Stimulated activated CD4-positive, alpha-beta T cell treated with anti-CD3 and anti-CD28 coated beads, Interleukin-4, amount 100 ng/mL, for 4 hours (primary cell): Measurements from ENCODE around the gene LRP8.

Source experiments
- DNase-seq, 2 experiments: peaks; one replicate each; pipeline ENCODE4 v3.0.0-alpha.2; 2020

The LRP8 gene

DNA sequence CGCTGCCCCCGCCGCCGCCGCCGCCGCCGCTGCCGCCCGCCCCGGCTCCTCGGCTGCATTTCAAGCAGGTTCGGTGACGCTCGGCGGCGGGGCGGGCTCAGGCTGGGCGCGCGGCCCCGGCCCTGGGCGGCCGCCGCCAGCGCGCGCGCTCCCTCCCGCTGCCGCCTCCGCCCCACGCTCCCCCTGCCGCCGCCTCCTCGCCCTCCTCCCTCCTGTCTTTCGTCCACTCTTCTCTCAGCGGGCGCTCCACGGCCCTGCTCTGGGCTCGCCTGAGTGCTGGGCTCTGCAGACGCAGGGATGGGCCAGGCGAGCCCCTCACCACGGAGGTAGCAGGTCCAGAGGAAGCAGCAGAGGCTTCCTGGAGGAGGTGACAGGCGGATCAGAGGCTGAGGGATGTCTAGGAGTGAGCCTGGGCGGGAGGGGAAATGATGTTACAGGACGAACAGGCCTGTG is at the start of gene LRP8:
TSS of gene LRP8 (minus strand) at position 62 of the 453 bp plus-strand sequence. CDS start 158 bp downstream, outside the sequence.
- peak; percentile 78 to 86 for DNase-seq

DNA sequence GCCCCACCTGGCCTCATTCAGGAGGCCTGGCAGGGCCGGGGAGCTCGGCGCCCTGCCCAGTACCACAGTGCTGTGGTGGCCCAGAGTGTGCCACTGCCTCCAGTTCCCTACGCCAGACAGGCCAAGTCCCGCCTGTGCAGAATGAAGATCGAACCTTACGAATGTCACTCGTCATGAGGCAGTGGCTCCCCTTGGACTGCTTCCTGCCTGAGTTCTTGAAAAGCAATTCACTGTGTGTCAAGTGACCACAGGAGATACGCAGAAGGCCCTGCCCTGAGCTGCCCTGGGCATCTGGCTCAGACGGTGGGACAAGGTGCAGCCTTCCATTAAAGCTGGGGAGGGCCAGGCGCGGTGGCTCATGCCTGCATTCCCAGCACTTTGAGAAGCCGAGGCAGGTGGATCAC is 49.6 kb upstream of the LRP8 start:
- no peak for DNase-seq

- DNase-seq: no peak
Measured at GRCh38 chr1:53376742-53377437, 49.0 kb upstream of the LRP8 start.

- DNase-seq: no peak
Measured at GRCh38 chr1:53376041-53376461, 48.2 kb upstream of the LRP8 start.

GRCh38 chr1:53375440-53375839 is 47.6 kb upstream of the LRP8 start:
- DNase-seq: no peak

GRCh38 chr1:53373246-53373645 is 45.4 kb upstream of the LRP8 start:
- no peak for DNase-seq

DNA sequence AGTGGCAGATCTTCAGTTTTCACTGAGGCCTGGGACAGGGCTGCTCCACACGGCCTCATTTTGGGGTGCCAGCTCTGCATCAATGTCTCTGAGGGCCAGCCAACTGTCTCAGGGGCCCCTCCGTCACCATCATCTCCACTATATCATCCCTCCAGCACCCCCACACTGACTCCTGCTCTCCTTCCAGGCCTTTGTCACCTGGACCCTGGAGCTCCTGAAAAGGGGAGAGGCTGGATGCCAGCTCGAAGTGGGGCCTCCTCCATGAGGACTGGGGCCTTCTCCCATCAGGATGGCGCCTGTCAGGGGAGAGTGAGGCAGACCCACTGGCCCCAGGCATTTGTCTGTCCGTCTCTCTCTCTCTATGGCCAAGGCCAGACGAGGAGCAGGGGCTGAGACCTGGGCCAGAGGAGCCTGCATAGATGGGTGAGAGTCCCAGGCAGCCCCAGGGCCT is 44.7 kb upstream of the LRP8 start:
- DNase-seq: no peak

- DNase-seq: no peak
Measured at GRCh38 chr1:53371851-53372250, 44.0 kb upstream of the LRP8 start.

DNA sequence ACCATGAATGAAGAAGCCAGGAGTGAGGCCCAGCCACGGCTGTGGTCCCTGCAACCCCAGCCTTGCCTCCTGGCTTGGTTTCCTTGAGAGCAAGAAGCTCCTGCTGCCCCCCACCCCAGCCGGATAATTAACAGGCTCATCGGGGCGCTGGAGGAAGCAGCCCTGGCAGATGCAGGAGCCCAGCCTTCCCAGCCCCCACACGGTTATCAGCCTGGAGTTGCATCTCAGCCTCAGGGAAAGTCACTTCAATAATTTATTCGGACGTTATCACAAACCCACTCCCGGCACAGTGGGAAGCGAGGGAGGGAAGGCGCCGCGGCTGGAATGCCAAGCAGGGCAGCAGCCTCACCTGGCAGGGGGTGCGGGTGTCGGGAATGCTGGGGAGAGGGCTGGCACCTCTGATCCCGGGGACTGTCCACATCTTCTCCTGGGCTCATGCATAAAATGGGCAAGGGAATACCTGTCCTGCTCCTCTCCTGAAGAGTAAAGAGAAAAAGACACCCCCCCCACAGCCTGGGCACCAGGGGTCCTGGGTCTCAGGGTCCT is 43.3 kb upstream of the LRP8 start:
- no peak for DNase-seq

GRCh38 chr1:53370369-53370961 is 42.6 kb upstream of the LRP8 start:
- no peak for DNase-seq

DNA sequence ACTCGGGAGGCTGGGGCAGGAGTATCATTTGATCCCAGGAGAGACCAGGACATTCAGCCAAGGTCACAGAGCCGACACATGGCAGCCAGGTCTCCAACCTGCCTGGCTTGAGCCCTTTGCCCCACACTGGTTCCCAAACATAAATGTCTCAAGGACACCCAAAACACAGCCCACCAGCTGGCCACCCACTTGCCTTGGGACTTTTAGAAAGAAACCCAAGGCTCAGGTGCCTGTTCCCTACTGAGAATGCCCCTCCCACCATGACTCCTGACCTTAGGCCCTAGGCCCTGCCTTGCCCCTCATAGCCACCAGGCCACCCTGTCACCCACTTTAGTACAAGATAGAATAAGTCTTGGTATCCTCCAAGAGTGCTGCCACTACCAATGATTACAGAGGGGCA is 41.9 kb upstream of the LRP8 start:
- no peak for DNase-seq

GRCh38 chr1:53369034-53369750 is 41.3 kb upstream of the LRP8 start:
- no peak for DNase-seq

DNA sequence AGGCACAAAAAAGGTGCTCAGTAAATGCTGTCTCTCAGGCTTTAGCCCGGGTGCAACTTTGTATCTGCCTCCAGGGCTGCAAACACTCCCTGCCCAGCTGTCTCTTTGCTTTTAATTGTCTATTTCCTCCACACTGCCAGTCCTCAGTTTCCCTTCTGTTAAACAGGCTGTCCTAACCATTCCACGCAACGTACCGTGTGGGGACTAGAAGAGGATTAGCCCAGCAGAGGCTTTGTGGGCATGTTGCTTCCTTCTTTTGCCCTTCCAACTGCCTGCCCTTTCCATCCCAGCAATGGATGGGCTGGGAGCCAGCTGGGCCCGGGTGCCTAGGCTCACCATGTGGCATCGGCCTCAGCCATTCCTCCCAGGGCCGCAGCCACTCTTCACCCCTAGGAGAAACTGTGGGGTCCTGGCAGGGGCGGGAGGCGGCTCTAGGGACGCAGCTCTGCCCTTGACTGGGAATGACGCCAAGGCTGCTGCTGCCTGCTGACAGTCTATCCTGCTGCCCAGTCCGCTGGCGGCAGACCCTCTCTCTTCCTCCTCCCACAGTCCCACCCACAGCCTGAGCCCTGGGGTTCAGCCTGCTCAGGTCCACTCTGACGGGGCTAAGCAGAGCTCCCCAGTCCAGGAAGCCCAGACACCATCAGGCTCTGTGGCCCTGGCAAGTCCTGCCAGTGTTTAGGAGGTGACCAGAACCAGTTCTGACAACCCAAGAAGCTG is 40.6 kb upstream of the LRP8 start:
- no peak for DNase-seq

DNA sequence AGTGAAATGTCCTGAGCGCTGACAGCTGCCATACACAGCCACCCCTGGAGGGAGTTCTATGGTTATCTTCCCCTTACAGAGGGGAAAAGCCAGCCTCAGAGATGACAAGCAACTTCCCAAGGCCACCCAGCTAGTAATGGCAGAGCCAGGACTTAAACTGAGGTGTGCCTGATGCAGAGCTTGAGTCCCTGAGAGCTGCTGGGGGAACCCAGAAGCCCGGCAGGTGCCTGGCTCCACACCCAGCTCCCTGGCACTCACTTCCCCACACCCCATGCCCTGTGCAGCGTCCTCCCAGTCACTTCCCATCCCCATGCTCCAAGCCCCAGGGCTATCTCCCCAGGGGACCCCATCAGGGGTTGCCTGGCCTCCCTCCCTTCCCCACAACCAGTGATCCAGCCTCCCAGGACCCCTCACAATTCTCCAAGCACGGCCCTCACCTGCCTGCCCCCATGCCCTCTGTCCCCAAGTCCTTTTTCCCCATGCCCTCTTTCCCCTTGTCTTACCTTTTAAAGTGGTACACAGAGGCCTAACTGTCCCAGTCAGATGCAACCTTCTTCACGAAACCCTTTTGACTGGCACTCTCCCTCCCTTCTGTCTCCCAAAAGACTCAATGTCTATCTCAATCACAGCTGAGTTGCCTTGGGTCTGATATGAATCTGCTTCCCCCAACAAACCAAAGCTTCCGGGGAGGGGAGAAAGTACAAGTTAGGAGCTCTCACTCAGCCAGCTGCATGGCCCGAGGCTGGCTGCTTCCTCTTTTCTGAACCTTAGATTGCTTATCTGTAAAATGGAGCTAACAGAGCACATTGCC is 39.8 kb upstream of the LRP8 start:
- peak in 1 of 2 experiments; percentile 12 for DNase-seq

- DNase-seq: no peak
Measured at GRCh38 chr1:53366901-53367502, 39.1 kb upstream of the LRP8 start.

DNA sequence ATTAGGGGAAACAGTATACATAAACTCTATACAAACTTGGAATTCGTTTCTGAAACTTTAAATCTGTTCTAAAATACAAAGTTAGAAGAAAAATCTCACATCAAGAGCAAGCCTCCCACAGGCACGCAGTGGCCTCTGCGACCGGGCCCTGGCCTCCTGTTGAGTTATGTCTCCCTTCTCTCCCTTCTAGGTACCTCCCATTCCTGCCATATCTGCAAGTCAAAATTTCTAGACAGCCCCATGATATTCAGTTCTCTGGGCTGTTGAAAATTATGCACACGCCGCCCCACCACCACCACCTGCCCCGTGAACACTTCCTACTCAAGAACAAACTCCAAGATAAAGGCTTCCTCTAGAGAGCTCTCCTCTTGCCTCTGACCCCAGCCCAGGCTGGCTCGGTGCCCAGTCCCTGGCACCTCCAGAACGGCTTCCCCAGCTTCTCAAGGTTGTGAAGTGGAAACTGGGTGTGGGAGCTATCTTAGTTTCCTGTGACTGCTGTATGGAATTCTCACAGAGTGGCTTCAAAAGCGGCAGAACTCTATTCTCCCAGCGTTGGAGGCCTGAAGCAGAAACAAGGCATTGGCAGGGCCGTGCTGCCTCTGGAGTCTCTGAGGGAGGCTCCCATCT is 37.7 kb upstream of the LRP8 start:
- no peak for DNase-seq

GRCh38 chr1:53362851-53363642 is 35.2 kb upstream of the LRP8 start:
- no peak for DNase-seq

- no peak for DNase-seq
Measured at GRCh38 chr1:53362270-53362669, 34.4 kb upstream of the LRP8 start.

DNA sequence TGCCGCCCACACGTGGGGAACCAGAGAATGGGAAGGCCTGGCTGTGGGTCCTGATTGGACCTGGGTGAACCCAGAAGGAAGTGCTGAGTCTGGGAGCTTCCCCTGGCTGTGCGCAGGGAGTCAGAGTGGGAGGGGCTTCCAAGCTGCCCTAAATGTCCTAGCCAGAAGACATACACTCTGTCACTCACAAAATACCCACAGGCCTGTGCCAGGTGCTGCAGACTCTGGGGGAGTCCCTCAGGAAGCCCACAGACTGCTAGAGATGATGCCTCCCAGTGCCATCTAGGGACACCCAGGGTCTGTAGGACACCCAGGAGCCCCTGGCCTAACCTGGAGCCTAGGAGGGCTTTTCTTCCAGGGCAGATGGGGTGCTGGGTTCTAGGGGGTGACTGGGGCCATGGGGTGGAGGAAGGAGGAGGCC is 33.7 kb upstream of the LRP8 start:
- DNase-seq: no peak

GRCh38 chr1:53359934-53360276 is 32.0 kb upstream of the LRP8 start:
- no peak for DNase-seq
